Osteocyte (in vitro differentiated cells): Measurements from ENCODE around the gene RCSD1. TPM values are rescaled to one million over a fixed set of nuclear protein-coding genes. Genes with fewer than 3 reads are reported as not detected.

Experiments used
- DNase-seq: peaks from one replicate; pipeline ENCODE4 v3.0.0; 2021; ENCODE audit warnings: mixed read lengths; ENCODE audit not compliant: unreplicated experiment; ENCODE audit errors: extremely low spot score
- H3K27ac Mint-ChIP-seq: one replicate; pipeline ENCODE4 v1.8.0; 2021; ENCODE audit warnings: mild to moderate bottlenecking, mixed read lengths; ENCODE audit not compliant: unreplicated experiment
- H3K27me3 Mint-ChIP-seq: one replicate; pipeline ENCODE4 v1.8.0; 2021; ENCODE audit warnings: mixed read lengths; ENCODE audit not compliant: unreplicated experiment
- H3K36me3 Mint-ChIP-seq: one replicate; pipeline ENCODE4 v1.8.0; 2021; ENCODE audit warnings: mixed read lengths; ENCODE audit not compliant: unreplicated experiment
- H3K4me1 Mint-ChIP-seq: one replicate; pipeline ENCODE4 v1.8.0; 2021; ENCODE audit warnings: mixed read lengths; ENCODE audit not compliant: unreplicated experiment
- H3K4me3 Mint-ChIP-seq: one replicate; pipeline ENCODE4 v1.8.0; 2021; ENCODE audit warnings: mild to moderate bottlenecking, moderate library complexity, mixed read lengths; ENCODE audit not compliant: unreplicated experiment
- H3K9me3 Mint-ChIP-seq: one replicate; pipeline ENCODE4 v1.8.0; 2021; ENCODE audit warnings: mixed read lengths; ENCODE audit not compliant: unreplicated experiment
- CTCF ChIP-seq: fragments of 200-600 bp; sonication (generic); IDR thresholded peaks from 2 replicates; pipeline ENCODE4 v1.5.0; 2021; ENCODE audit warnings: antibody characterized with exemption, mild to moderate bottlenecking, moderate library complexity
- total RNA-seq: library from RNA; stranded (reverse); gene quantifications from 2 replicates; pipeline ENCODE4 v1.2.1, GENCODE V29; 2021

Gene RCSD1
- total RNA-seq, 1 donor from 2014 or later, result not detected

DNA sequence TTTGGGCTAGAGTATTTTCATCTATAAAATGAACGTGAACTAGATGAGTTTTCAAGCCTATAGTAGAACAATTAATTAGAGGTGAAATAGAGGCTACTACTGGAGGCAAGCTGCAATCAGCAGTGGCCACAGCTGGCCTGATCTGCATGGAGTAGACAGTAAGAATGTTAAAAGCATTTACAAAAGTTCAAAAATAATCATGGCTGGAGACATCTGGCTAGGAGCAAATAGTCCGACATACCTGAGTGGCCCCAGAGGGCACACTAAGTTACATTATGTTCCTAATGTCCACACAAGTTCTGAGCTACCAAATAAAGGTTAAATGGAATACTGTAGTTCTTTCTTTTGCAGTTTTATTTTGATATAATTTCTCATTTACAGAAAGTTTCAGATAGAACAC, 119.7 kb downstream of the RCSD1 start:
- peak overlapping the region; percentile 77 for H3K27ac Mint-ChIP-seq
- no peaks in the 10 kb centered on the region for H3K9me3 Mint-ChIP-seq
- TF ChIP-seq CTCF, result no peak
- H3K27me3 Mint-ChIP-seq, result no peaks in the 10 kb centered on the region
- peaks cover 76% of the 10 kb centered on the region for H3K4me1 Mint-ChIP-seq
- H3K4me3 Mint-ChIP-seq, result no peak overlapping the region
- H3K36me3 Mint-ChIP-seq, result no peaks in the 10 kb centered on the region
- DNase-seq, result no peak

- Mint-ChIP-seq H3K27ac (no peak overlapping the region), H3K27me3 (no peaks in the 10 kb centered on the region), H3K36me3 (no peaks in the 10 kb centered on the region), H3K4me3 (no peak overlapping the region), H3K9me3 (no peaks in the 10 kb centered on the region), H3K4me1 (peaks cover 69% of the 10 kb centered on the region)
- no peak for DNase-seq
- TF ChIP-seq CTCF, result no peak
These were observed 120.6 kb downstream of the RCSD1 start for GRCh38 chr1:167750641-167751040.

DNA sequence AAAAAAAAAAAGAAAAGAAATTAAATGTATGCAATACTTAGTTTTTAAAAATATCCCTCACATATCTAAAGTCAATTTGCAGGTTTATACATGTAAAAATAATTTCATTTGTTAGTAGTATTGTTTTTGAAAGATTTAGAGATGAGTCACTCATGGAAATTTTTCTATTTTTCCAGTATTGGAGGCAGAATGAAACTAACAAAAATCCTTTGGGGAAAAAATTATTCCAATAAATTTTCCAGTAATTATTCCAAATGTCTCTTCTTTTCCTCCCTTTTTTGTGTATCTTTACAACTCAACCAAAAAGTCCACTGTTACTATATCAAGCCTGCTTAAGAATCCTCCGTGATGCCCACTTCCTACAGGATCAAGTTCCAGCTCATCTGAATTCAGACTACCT, 121.6 kb downstream of the RCSD1 start:
- Mint-ChIP-seq H3K27ac (peak overlapping the region; percentile 65), H3K4me1 (peaks cover 63% of the 10 kb centered on the region)

GRCh38 chr1:167752219-167752985, 122.4 kb downstream of the RCSD1 start:
- H3K9me3 Mint-ChIP-seq, result no peaks in the 10 kb centered on the region
- no peaks in the 10 kb centered on the region for H3K27me3 Mint-ChIP-seq
- H3K4me3 Mint-ChIP-seq, result no peak overlapping the region
- no peak for DNase-seq
- no peaks in the 10 kb centered on the region for H3K36me3 Mint-ChIP-seq
- peak overlapping the region; percentile 65 for H3K27ac Mint-ChIP-seq
- peaks cover 61% of the 10 kb centered on the region for H3K4me1 Mint-ChIP-seq
- TF ChIP-seq CTCF, result no peak

More for the DNA sequence above, 121.6 kb downstream of the RCSD1 start:
- H3K36me3 Mint-ChIP-seq, result no peaks in the 10 kb centered on the region
- no peak overlapping the region for H3K4me3 Mint-ChIP-seq
- no peak for DNase-seq
- TF ChIP-seq CTCF, result no peak
- H3K27me3 Mint-ChIP-seq, result no peaks in the 10 kb centered on the region
- no peaks in the 10 kb centered on the region for H3K9me3 Mint-ChIP-seq

DNA sequence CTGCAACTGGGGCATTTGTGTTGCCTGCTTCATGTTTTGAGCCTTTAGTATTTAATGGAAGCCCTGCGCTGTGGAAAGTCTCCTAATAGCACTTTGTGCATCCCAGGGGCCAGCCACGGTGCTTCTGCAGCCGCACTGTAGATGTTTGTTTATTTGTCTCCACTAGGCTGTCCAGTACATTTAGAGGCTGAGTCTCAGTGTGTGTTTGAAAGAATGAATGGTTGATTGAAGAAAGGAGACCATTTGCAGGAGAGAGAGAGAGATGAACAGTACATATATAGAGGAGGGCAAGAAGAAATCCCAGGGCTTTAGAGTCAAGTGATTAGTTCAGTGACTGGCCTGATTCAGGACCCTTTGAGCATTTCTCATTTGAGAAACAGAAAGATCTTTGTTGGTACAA, 125.6 kb downstream of the RCSD1 start:
- H3K9me3 Mint-ChIP-seq, result no peaks in the 10 kb centered on the region
- peaks cover 55% of the 10 kb centered on the region for H3K4me1 Mint-ChIP-seq
- H3K36me3 Mint-ChIP-seq, result no peaks in the 10 kb centered on the region
- no peak for TF ChIP-seq CTCF
- no peak overlapping the region for H3K27ac Mint-ChIP-seq
- no peaks in the 10 kb centered on the region for H3K27me3 Mint-ChIP-seq
- no peak overlapping the region for H3K4me3 Mint-ChIP-seq
- no peak for DNase-seq

Other genes with a start within 250 kb of the RCSD1 start
- gene CD247, start 111.7 kb upstream of the RCSD1 start, total RNA-seq, result not detected in 2 replicates
- 19.2 and 19.4 TPM in 2 replicates for gene CREG1, start 76.5 kb upstream of the RCSD1 start, total RNA-seq
- gene MPZL1, start 91.8 kb downstream of the RCSD1 start, total RNA-seq, result 147 and 155 TPM in 2 replicates